T-cell (primary cell): ENCODE results near the gene SZRD1. TPM values are rescaled to one million over a fixed set of nuclear protein-coding genes. Genes with fewer than 3 reads are reported as not detected.
"Not testable (repeated sequence)": the region's sequence is repeated elsewhere in the genome, so short reads cannot be mapped to it uniquely, and the experiment has no call there.

Source experiments
- ATAC-seq, 4 experiments: fragments of 200-7000 bp in 3 of 4; fragments of 150-1000 bp in 1 of 4; cut with Tn5 transposase; replicated peaks in 1 of 4; 1 replicate in 3 of 4; 2 replicates in 1 of 4; pipeline ENCODE4 v1.10.0; 2021; ENCODE audit warnings: moderate library complexity in 3 of 4, mild to moderate bottlenecking in 2 of 4, moderate number of reproducible peaks in 1 of 4
- CTCF ChIA-PET, 2 donors: fragments of 300-600 bp; sonication (Branson Sonifier 250); formaldehyde crosslinking; loops; one replicate each; lab custom pipeline; 2022; ENCODE audit warnings: antibody characterized with exemption in 2 of 2; lab: Charles Lee
- POLR2A ChIA-PET, 2 donors: fragments of 300-600 bp; sonication (Branson Sonifier 250); formaldehyde crosslinking; loops; one replicate each; lab custom pipeline; 2022; ENCODE audit warnings: antibody characterized with exemption in 2 of 2; lab: Charles Lee
- DNase-seq, 35 experiments: peaks; one replicate each; pipeline versions ENCODE4 v3.0.0 to v3.0.0-alpha.2; 2013 to 2023
- H3K27ac ChIP-seq: one replicate; pipeline ENCODE4 v1.5.1; 2013; ENCODE audit warnings: low read length
- H3K27me3 ChIP-seq, 2 experiments: replicated peaks in 1 of 2; 1 replicate in 1 of 2; 2 replicates in 1 of 2; pipeline versions ENCODE4 v1.6.1 to v1.7.0; 2013; ENCODE audit warnings: low read length in 1 of 2, mixed read lengths in 1 of 2; ENCODE audit not compliant: control insufficient read depth in 2 of 2, insufficient read depth in 2 of 2; ENCODE audit errors: extremely low read depth in 1 of 2
- H3K36me3 ChIP-seq, 2 donors: 1 replicate in 1 of 2; 2 replicates in 1 of 2; pipeline versions ENCODE4 v1.6.1 to v1.7.0; 2013; ENCODE audit warnings: low read length in 1 of 2; ENCODE audit not compliant: control insufficient read depth in 2 of 2, insufficient read depth in 1 of 2; ENCODE audit errors: extremely low read depth in 1 of 2
- H3K4me1 ChIP-seq, 2 experiments: 1 replicate in 1 of 2; 2 replicates in 1 of 2; pipeline versions ENCODE4 v1.6.1 to v1.7.0; 2013; ENCODE audit warnings: low read length in 2 of 2, mixed read lengths in 1 of 2; ENCODE audit not compliant: insufficient read depth in 2 of 2, control insufficient read depth in 1 of 2; ENCODE audit errors: extremely low read depth in 1 of 2
- H3K4me3 ChIP-seq, 2 donors: 1 replicate in 1 of 2; 2 replicates in 1 of 2; pipeline versions ENCODE4 v1.5.1 to v1.7.0; 2013; ENCODE audit warnings: mild to moderate bottlenecking in 2 of 2, low read length in 1 of 2, moderate library complexity in 1 of 2; ENCODE audit not compliant: control insufficient read depth in 1 of 2; ENCODE audit errors: extremely low read depth in 1 of 2
- H3K9me3 ChIP-seq: 2 replicates; pipeline ENCODE4 v1.7.0; 2013
- H3K27ac Mint-ChIP-seq, 2 donors: one replicate each; pipeline ENCODE4 v1.8.0; 2020 to 2021; ENCODE audit warnings: mild to moderate bottlenecking in 2 of 2, mixed read lengths in 2 of 2
- H3K27me3 Mint-ChIP-seq, 2 donors: one replicate each; pipeline ENCODE4 v1.8.0; 2021 to 2022; ENCODE audit warnings: mixed read lengths in 2 of 2
- H3K36me3 Mint-ChIP-seq: one replicate; pipeline ENCODE4 v1.8.0; 2021; ENCODE audit warnings: mixed read lengths
- H3K4me1 Mint-ChIP-seq, 3 donors: one replicate each; pipeline ENCODE4 v1.8.0; 2020 to 2022; ENCODE audit warnings: mixed read lengths in 3 of 3, mild to moderate bottlenecking in 1 of 3
- H3K4me3 Mint-ChIP-seq, 3 donors: one replicate each; pipeline ENCODE4 v1.8.0; 2020 to 2022; ENCODE audit warnings: mild to moderate bottlenecking in 3 of 3, mixed read lengths in 3 of 3, moderate library complexity in 3 of 3
- H3K9me3 Mint-ChIP-seq, 3 donors: one replicate each; pipeline ENCODE4 v1.8.0; 2020 to 2022; ENCODE audit warnings: mixed read lengths in 3 of 3
- WGBS: methylation state at CpG from one replicate; pipeline ENCODE4 v1.1.5; 2013; ENCODE audit warnings: missing lambda C conversion rate; ENCODE audit not compliant: insufficient coverage; 5-methylcytosine and 5-hydroxymethylcytosine counted together
- total RNA-seq, 35 experiments: library from RNA in 6 of 35; stranded (reverse) in 6 of 35; fragments of 120-200 nt in 1 of 35; gene quantifications; one replicate each; pipeline versions ENCODE4 v1.2.1 to v1.2.4 and lab custom pipeline; 2013 to 2026

The SZRD1 gene
- total RNA-seq, 5 donors from 2014 or later (not counting 1 experiment from before 2014, with no cell fraction given): 87.2 to 122 (median 106) TPM

GRCh38 chr1:16338961-16339360, 28.1 kb upstream of the SZRD1 start:
- no peaks in the 10 kb centered on the region for H3K27me3 Mint-ChIP-seq
- H3K36me3 ChIP-seq: peaks cover 3% of the 10 kb centered on the region in 2 donors
- WGBS: no CpG with 5 or more reads among the region's 5 CpGs
- peaks cover 4% of the 10 kb centered on the region for H3K36me3 Mint-ChIP-seq
- DNase-seq: no peak
- no peaks in the 10 kb centered on the region for H3K27me3 ChIP-seq
- no peak overlapping the region for H3K4me3 ChIP-seq
- H3K27ac Mint-ChIP-seq: no peak overlapping the region
- peaks cover 0 to 8% of the 10 kb centered on the region in 2 experiments for H3K4me1 ChIP-seq
- H3K4me1 Mint-ChIP-seq: peaks cover 25 to 38% (median 32%) of the 10 kb centered on the region in 3 donors
- POLR2A ChIA-PET: no interaction called here
- no peaks in the 10 kb centered on the region for H3K9me3 ChIP-seq
- no peak overlapping the region for H3K4me3 Mint-ChIP-seq
- CTCF ChIA-PET: interaction anchor here in 1 of 2 donors (0.5 to 0.7 kb wide), 2 partner anchors 19 kb away, joined by 3 read pairs; no protein-coding TSS in a partner anchor
- ATAC-seq: no peak
- H3K27ac ChIP-seq: no peak overlapping the region
- no peaks in the 10 kb centered on the region for H3K9me3 Mint-ChIP-seq

GRCh38 chr1:16340673-16341072, 26.4 kb upstream of the SZRD1 start:
- no peak for DNase-seq
- Mint-ChIP-seq H3K27ac (no peak overlapping the region), H3K4me1 (peaks cover 15 to 30% (median 22%) of the 10 kb centered on the region in 3 donors), H3K36me3 (peaks cover 4% of the 10 kb centered on the region), H3K4me3 (no peak overlapping the region), H3K9me3 (no peaks in the 10 kb centered on the region), H3K27me3 (no peaks in the 10 kb centered on the region)
- no CpG with 5 or more reads among the region's 1 CpG for WGBS
- ChIA-PET POLR2A (no interaction called here), CTCF (no interaction called here)
- no peaks in the 10 kb centered on the region for H3K27me3 ChIP-seq
- H3K9me3 ChIP-seq: no peaks in the 10 kb centered on the region
- ATAC-seq: no peak
- no peak overlapping the region for H3K27ac ChIP-seq
- peaks cover 3% of the 10 kb centered on the region in 2 donors for H3K36me3 ChIP-seq
- peaks cover 0 to under 1% of the 10 kb centered on the region in 2 experiments for H3K4me1 ChIP-seq
- H3K4me3 ChIP-seq: no peak overlapping the region

- Histone ChIP-seq H3K9me3 (no peaks in the 10 kb centered on the region), H3K4me3 (no peak overlapping the region), H3K27me3 (no peaks in the 10 kb centered on the region), H3K4me1 (peaks cover 0 to 2% of the 10 kb centered on the region in 2 experiments), H3K27ac (no peak overlapping the region), H3K36me3 (peaks cover 3% of the 10 kb centered on the region in 2 donors)
- POLR2A ChIA-PET: no interaction called here
- ATAC-seq: no peak
- no peaks in the 10 kb centered on the region for H3K27me3 Mint-ChIP-seq
- no peak for DNase-seq
- CTCF ChIA-PET: interaction anchor here in 1 of 2 donors (0.7 kb wide), 1 partner anchor 179 kb away, joined by 9 read pairs; no protein-coding TSS in a partner anchor
- H3K9me3 Mint-ChIP-seq: no peaks in the 10 kb centered on the region
- no peak overlapping the region for H3K27ac Mint-ChIP-seq
- H3K36me3 Mint-ChIP-seq: peaks cover 4% of the 10 kb centered on the region
- H3K4me3 Mint-ChIP-seq: no peak overlapping the region
- WGBS: no CpG with 5 or more reads among the region's 10 CpGs
- peaks cover 17 to 28% (median 23%) of the 10 kb centered on the region in 3 donors for H3K4me1 Mint-ChIP-seq
Measured at GRCh38 chr1:16342331-16343062, 24.5 kb upstream of the SZRD1 start.

- H3K36me3 ChIP-seq, H3K4me1 ChIP-seq, H3K27ac ChIP-seq, H3K9me3 ChIP-seq, H3K27ac Mint-ChIP-seq, H3K4me3 ChIP-seq, DNase-seq, POLR2A ChIA-PET, ATAC-seq, H3K27me3 ChIP-seq, H3K9me3 Mint-ChIP-seq, H3K27me3 Mint-ChIP-seq, H3K4me3 Mint-ChIP-seq, H3K36me3 Mint-ChIP-seq: not testable (repeated sequence)
- CTCF ChIA-PET: interaction anchor here in 1 of 2 donors (0.7 kb wide), 1 partner anchor 23 kb away, joined by 4 read pairs; no protein-coding TSS in a partner anchor
- peaks cover 22 to 31% (median 27%) of the 10 kb centered on the region in 3 donors for H3K4me1 Mint-ChIP-seq
- WGBS: 100% methylated on average over 2 of the region's 6 CpGs
Measured at GRCh38 chr1:16343276-16343675, 23.8 kb upstream of the SZRD1 start.

- Mint-ChIP-seq H3K36me3 (no peaks in the 10 kb centered on the region), H3K4me1 (peaks cover 41 to 51% (median 43%) of the 10 kb centered on the region in 3 donors), H3K4me3 (no peak overlapping the region), H3K9me3 (no peaks in the 10 kb centered on the region), H3K27ac (no peak overlapping the region), H3K27me3 (no peaks in the 10 kb centered on the region)
- Histone ChIP-seq H3K9me3 (no peaks in the 10 kb centered on the region), H3K4me1 (peaks cover 11 to 30% of the 10 kb centered on the region in 2 experiments), H3K27me3 (no peaks in the 10 kb centered on the region), H3K4me3 (no peak overlapping the region), H3K27ac (no peak overlapping the region), H3K36me3 (no peaks in the 10 kb centered on the region)
- ATAC-seq: no peak
- ChIA-PET POLR2A (interaction anchor here (0.6 to 0.7 kb wide), 4 partner anchors 30 to 1146 kb away, joined by 3 to 7 read pairs (median 4); no protein-coding TSS in a partner anchor), CTCF (interaction anchor here (0.6 to 1.3 kb wide), 2 partner anchors 15 to 145 kb away, joined by 3 to 4 read pairs; no protein-coding TSS in a partner anchor)
- WGBS: 100% methylated on average over 1 of the region's 14 CpGs
- no peak for DNase-seq
Measured at GRCh38 chr1:16348414-16349182, 18.4 kb upstream of the SZRD1 start.

GRCh38 chr1:16349847-16350406, 17.1 kb upstream of the SZRD1 start:
- 80% methylated on average over 2 of the region's 2 CpGs for WGBS
- Histone ChIP-seq H3K27me3 (no peaks in the 10 kb centered on the region), H3K36me3 (no peaks in the 10 kb centered on the region), H3K9me3 (no peaks in the 10 kb centered on the region), H3K4me3 (no peak overlapping the region), H3K27ac (no peak overlapping the region), H3K4me1 (peaks cover 11 to 30% of the 10 kb centered on the region in 2 experiments)
- Mint-ChIP-seq H3K36me3 (no peaks in the 10 kb centered on the region), H3K4me3 (peak overlapping the region in 2 of 3 donors; percentile 89 to 94), H3K9me3 (no peaks in the 10 kb centered on the region), H3K27me3 (no peaks in the 10 kb centered on the region), H3K27ac (no peak overlapping the region), H3K4me1 (peaks cover 41 to 51% (median 43%) of the 10 kb centered on the region in 3 donors)
- ChIA-PET CTCF (interaction anchor here in 1 of 2 donors (0.6 kb wide), 1 partner anchor 43 kb away, joined by 4 read pairs; no protein-coding TSS in a partner anchor), POLR2A (interaction anchor here in 1 of 2 donors (0.6 to 0.7 kb wide), 2 partner anchors 31 to 269 kb away, joined by 3 to 4 read pairs; no protein-coding TSS in a partner anchor)
- ATAC-seq (no peak), DNase-seq (no peak)
